SU-DHL-6 (cell line): ENCODE results near the gene TBC1D20.

ENCODE experiments used
- H2AFZ ChIP-seq: fragments of 200-600 bp; sonication (generic); 2 replicates; pipeline ENCODE4 v1.6.1; 2014; ENCODE audit warnings: low read depth, mild to moderate bottlenecking, moderate library complexity, mixed read lengths, antibody characterized with exemption, low read length; ENCODE audit not compliant: severe bottlenecking
- H3F3A ChIP-seq: fragments of 200-600 bp; shearing (Covaris generic); 2 replicates; pipeline ENCODE4 v1.6.0; 2016; ENCODE audit warnings: antibody characterized with exemption, mild to moderate bottlenecking; ENCODE audit not compliant: insufficient read depth
- H3K27ac ChIP-seq: fragments of 200-600 bp; sonication (generic); 2 replicates; pipeline ENCODE4 v1.5.1; 2016; ENCODE audit warnings: low read depth, mild to moderate bottlenecking, low read length, moderate library complexity, mixed read lengths
- H3K27me3 ChIP-seq: fragments of 200-600 bp; sonication (generic), shearing (Covaris generic); 2 replicates; pipeline ENCODE4 v1.6.0; 2014; ENCODE audit warnings: mild to moderate bottlenecking, low read length
- H3K36me3 ChIP-seq: fragments of 200-600 bp; sonication (generic); 2 replicates; pipeline ENCODE4 v1.6.1; 2014; ENCODE audit warnings: mild to moderate bottlenecking, low read length, mixed read lengths
- H3K4me2 ChIP-seq: fragments of 300-600, 200-600 bp; shearing (Covaris generic), sonication (generic); 2 replicates; pipeline ENCODE4 v1.6.0; 2014; ENCODE audit warnings: low read length, low read depth, mild to moderate bottlenecking; ENCODE audit not compliant: poor library complexity, severe bottlenecking
- H3K4me3 ChIP-seq: fragments of 200-600 bp; sonication (generic); 2 replicates; pipeline ENCODE4 v1.5.1; 2014; ENCODE audit warnings: antibody characterized with exemption, low read length, mild to moderate bottlenecking, mixed read lengths; ENCODE audit not compliant: insufficient read depth, poor library complexity, severe bottlenecking
- H3K79me2 ChIP-seq: fragments of 200-600 bp; sonication (generic); 2 replicates; pipeline ENCODE4 v1.6.1; 2014; ENCODE audit warnings: mild to moderate bottlenecking, low read length, moderate library complexity; ENCODE audit not compliant: insufficient read depth
- H3K9ac ChIP-seq: fragments of 200-600 bp; sonication (generic); 2 replicates; pipeline ENCODE4 v1.7.0; 2014; ENCODE audit warnings: mild to moderate bottlenecking, low read length
- H3K9me2 ChIP-seq: fragments of 200-600 bp; sonication (generic); replicated peaks from 2 replicates; pipeline ENCODE4 v1.6.1; 2014; ENCODE audit warnings: low read length; ENCODE audit not compliant: insufficient read depth
- H3K9me3 ChIP-seq: fragments of 200-600 bp; sonication (generic); 2 replicates; pipeline ENCODE4 v1.6.1; 2014; ENCODE audit warnings: low read length, mixed read lengths; ENCODE audit not compliant: insufficient read depth
- H4K20me1 ChIP-seq: fragments of 200-600 bp; sonication (generic); 2 replicates; pipeline ENCODE4 v1.6.1; 2014; ENCODE audit warnings: low read depth, mild to moderate bottlenecking, antibody characterized with exemption, low read length, moderate library complexity, mixed read lengths
- CTCF ChIP-seq: fragments of 200-600 bp; sonication (generic); IDR thresholded peaks from one replicate; pipeline ENCODE4 v1.5.1; 2017; ENCODE audit warnings: antibody characterized with exemption, mild to moderate bottlenecking, low read length, moderate library complexity; ENCODE audit not compliant: insufficient read depth, poor library complexity, severe bottlenecking
- EZH2phosphoT487 ChIP-seq: fragments of 200-600 bp; sonication (generic), shearing (Covaris generic); conservative IDR thresholded peaks from 2 replicates; pipeline ENCODE4 v1.6.1; 2018; ENCODE audit warnings: mild to moderate bottlenecking, antibody characterized with exemption, low read length, moderate library complexity, mixed read lengths

TBC1D20 gene

GRCh38 chr20:497979-498378, 35.6 kb upstream of the TBC1D20 start:
- Histone ChIP-seq H4K20me1 (no peaks in the 10 kb centered on the region), H3K36me3 (peaks cover 55% of the 10 kb centered on the region)

GRCh38 chr20:496126-496696, 33.9 kb upstream of the TBC1D20 start:
- Histone ChIP-seq H3K36me3 (peaks cover 49% of the 10 kb centered on the region), H3K27ac (no peak overlapping the region), H3K4me3 (no peak overlapping the region), H3K9me2 (no peaks in the 10 kb centered on the region), H3K9me3 (no peaks in the 10 kb centered on the region), H2AFZ (no peak overlapping the region), H3K9ac (no peak overlapping the region), H3K79me2 (no peaks in the 10 kb centered on the region), H3K4me2 (no peak overlapping the region), H3K27me3 (no peaks in the 10 kb centered on the region), H3F3A (no peaks in the 10 kb centered on the region), H4K20me1 (no peaks in the 10 kb centered on the region)
- no peak for TF ChIP-seq EZH2phosphoT487
- no peak for TF ChIP-seq CTCF

More at GRCh38 chr20:497979-498378, 35.6 kb upstream of the TBC1D20 start:
- H3K9me2 ChIP-seq = no peaks in the 10 kb centered on the region
- H3K4me2 ChIP-seq = no peak overlapping the region
- no peak overlapping the region for H3K4me3 ChIP-seq
- no peaks in the 10 kb centered on the region for H3F3A ChIP-seq
- H3K27me3 ChIP-seq = no peaks in the 10 kb centered on the region
- no peak overlapping the region for H3K9ac ChIP-seq
- H3K79me2 ChIP-seq = no peaks in the 10 kb centered on the region
- TF ChIP-seq EZH2phosphoT487 (no peak), CTCF (no peak)
- H3K9me3 ChIP-seq = no peaks in the 10 kb centered on the region
- H2AFZ ChIP-seq = no peak overlapping the region
- H3K27ac ChIP-seq = no peak overlapping the region

GRCh38 chr20:492159-492558, 29.8 kb upstream of the TBC1D20 start:
- Histone ChIP-seq H4K20me1 (no peaks in the 10 kb centered on the region), H3K27ac (no peak overlapping the region), H3K9ac (no peak overlapping the region), H3K36me3 (peaks cover 35% of the 10 kb centered on the region), H3K9me2 (no peaks in the 10 kb centered on the region), H3K4me2 (no peak overlapping the region), H3K27me3 (no peaks in the 10 kb centered on the region), H3K4me3 (no peak overlapping the region), H3K79me2 (no peaks in the 10 kb centered on the region), H3K9me3 (no peaks in the 10 kb centered on the region), H3F3A (no peaks in the 10 kb centered on the region), H2AFZ (no peak overlapping the region)
- no peak for TF ChIP-seq CTCF
- TF ChIP-seq EZH2phosphoT487 = no peak
